Stomach (tissue), 9 donors: ENCODE data around the gene PRR18. TPM values are rescaled to one million over a fixed set of nuclear protein-coding genes. Genes with fewer than 3 reads are reported as not detected.
A peak's percentile ranks its signal among the peaks of the same experiment; 100 is the strongest.

ENCODE experiments used
- DNase-seq, 2 donors: peaks; one replicate each; pipeline versions ENCODE4 v3.0.0 to v3.0.0-alpha.2; 2013 to 2019
- H3K27ac ChIP-seq, 5 donors: fragments of 200-600 bp in 4 of 5; sonication (generic) in 4 of 5; one replicate each; pipeline ENCODE4 v1.5.1; 2013 to 2019; ENCODE audit warnings: mild to moderate bottlenecking in 1 of 5, moderate library complexity in 1 of 5
- H3K27me3 ChIP-seq, 3 donors: fragments of 200-600 bp; sonication (generic); one replicate each; pipeline ENCODE4 v1.5.1; 2017 to 2019; ENCODE audit warnings: mixed run types in 1 of 3
- H3K36me3 ChIP-seq, 4 donors: fragments of 200-600 bp; sonication (generic); 1 replicate in 3 of 4; 2 replicates in 1 of 4; pipeline ENCODE4 v1.5.1; 2016 to 2019
- H3K4me1 ChIP-seq, 4 donors: fragments of 200-600 bp; sonication (generic); one replicate each; pipeline ENCODE4 v1.5.1; 2016 to 2019
- H3K4me3 ChIP-seq, 4 donors: fragments of 200-600 bp; sonication (generic) in 3 of 4; one replicate each; pipeline ENCODE4 v1.5.1; 2016 to 2019; ENCODE audit warnings: mild to moderate bottlenecking in 1 of 4
- H3K9me3 ChIP-seq, 4 donors: fragments of 200-600 bp; sonication (generic); one replicate each; pipeline ENCODE4 v1.5.1; 2016 to 2019
- EP300 ChIP-seq: sonication (generic); formaldehyde crosslinking; IDR thresholded peaks from one replicate; pipeline ENCODE4 v1.6.1; 2017; ENCODE audit warnings: antibody characterized with exemption
- POLR2A ChIP-seq, 4 donors: fragments of 450-650 bp; IDR thresholded peaks; one replicate each; pipeline ENCODE4 v1.6.1; 2016; ENCODE audit warnings: antibody characterized with exemption in 4 of 4, control low read depth in 2 of 4, mild to moderate bottlenecking in 1 of 4, moderate library complexity in 1 of 4
- POLR2AphosphoS5 ChIP-seq, 3 donors: sonication (generic); formaldehyde crosslinking; IDR thresholded peaks; one replicate each; pipeline ENCODE4 v1.6.1; 2016; ENCODE audit warnings: antibody characterized with exemption in 3 of 3
- WGBS, 5 donors: extraction: QIAGEN DNeasy Blood & Tissue Kit in 3 of 5; methylation state at CpG; one replicate each; pipeline versions ENCODE4 v1.1.5 to v1.1.7; 2013 to 2018; 5-methylcytosine and 5-hydroxymethylcytosine counted together
- intact Hi-C: fragments of 100-400 bp; cut with DNase I; formaldehyde crosslinking; loops from one replicate; pipeline ENCODE4 v1.15.1; 2023; ENCODE audit warnings: low total_unique reads
- polyA plus RNA-seq, 3 donors: library from polyadenylated mRNA; stranded (reverse); fragments of 200-250 nt; gene quantifications; one replicate each; pipeline ENCODE4 v1.2.3, GENCODE V29; 2013
- total RNA-seq, 5 donors: library from RNA; depleted of rRNA; stranded (reverse); fragments of >200 nt; gene quantifications; one replicate each; pipeline versions ENCODE4 v1.1.0 to v1.2.3, GENCODE V29; 2014 to 2016
- TF ChIP-seq, protein P1 (sequence below), 7 experiments: fragments of 450-650 bp in 4 of 7; fragments of 200-600 bp in 3 of 7; sonication (generic) in 3 of 7; IDR thresholded peaks; one replicate each; pipeline ENCODE4 v1.5.1; 2016 to 2019; ENCODE audit warnings: antibody characterized with exemption in 7 of 7, control low read depth in 2 of 7, mild to moderate bottlenecking in 1 of 7
- donor health status: healthy with polysubstance abuse.
- donor health status: Bipolar disorder and iron deficiency.
- donor health status: healthy.

Gene PRR18
- total and polyA plus RNA-seq, 8 donors: 0.18 TPM; not detected in 7

DNA sequence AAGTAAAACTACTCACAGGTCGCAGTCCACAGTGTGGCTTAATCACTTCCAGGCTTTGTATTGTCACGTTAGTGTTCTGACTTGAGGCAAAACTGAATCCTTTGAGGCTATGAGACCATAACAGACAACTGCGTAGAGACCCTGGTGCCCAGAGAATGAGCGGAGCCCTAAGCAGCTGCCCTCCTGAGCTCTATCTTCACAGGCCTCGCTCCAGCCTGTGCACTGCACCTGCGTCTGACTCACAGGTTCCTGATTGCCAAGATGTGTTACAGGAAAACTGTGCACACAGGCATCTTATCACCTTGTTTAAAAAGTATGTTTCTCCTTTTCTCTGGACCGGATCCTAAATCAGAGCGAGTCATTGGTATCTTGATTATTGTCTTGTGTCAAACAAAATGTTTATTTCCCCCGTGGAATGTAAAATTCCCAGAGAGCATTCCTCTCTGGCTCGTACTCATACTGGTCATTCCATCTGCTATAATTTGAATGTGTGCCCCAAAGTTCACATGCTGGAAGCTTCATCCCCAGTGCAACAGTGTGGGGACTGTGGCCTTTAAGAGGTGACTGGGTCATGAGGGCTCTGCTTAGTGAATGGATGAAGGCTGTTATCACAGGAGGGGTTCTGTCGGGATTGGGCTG is 25.7 kb downstream of the PRR18 start:
- Histone ChIP-seq H3K4me3 (no peak overlapping the region), H3K36me3 (no peaks in the 10 kb centered on the region), H3K9me3 (no peaks in the 10 kb centered on the region), H3K27me3 (peaks cover 0 to 32% (median 4%) of the 10 kb centered on the region in 3 donors), H3K27ac (no peak overlapping the region), H3K4me1 (no peaks in the 10 kb centered on the region)
- 30 to 49% (median 43%) methylated on average over 11 of the region's 11 CpGs for WGBS, 5 donors
- peak in 1 of 2 donors; percentile 42 for DNase-seq
- intact Hi-C loops: no loop called here
- TF ChIP-seq, protein P1, sequence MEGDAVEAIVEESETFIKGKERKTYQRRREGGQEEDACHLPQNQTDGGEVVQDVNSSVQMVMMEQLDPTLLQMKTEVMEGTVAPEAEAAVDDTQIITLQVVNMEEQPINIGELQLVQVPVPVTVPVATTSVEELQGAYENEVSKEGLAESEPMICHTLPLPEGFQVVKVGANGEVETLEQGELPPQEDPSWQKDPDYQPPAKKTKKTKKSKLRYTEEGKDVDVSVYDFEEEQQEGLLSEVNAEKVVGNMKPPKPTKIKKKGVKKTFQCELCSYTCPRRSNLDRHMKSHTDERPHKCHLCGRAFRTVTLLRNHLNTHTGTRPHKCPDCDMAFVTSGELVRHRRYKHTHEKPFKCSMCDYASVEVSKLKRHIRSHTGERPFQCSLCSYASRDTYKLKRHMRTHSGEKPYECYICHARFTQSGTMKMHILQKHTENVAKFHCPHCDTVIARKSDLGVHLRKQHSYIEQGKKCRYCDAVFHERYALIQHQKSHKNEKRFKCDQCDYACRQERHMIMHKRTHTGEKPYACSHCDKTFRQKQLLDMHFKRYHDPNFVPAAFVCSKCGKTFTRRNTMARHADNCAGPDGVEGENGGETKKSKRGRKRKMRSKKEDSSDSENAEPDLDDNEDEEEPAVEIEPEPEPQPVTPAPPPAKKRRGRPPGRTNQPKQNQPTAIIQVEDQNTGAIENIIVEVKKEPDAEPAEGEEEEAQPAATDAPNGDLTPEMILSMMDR (IDR thresholded peaks at IDR 0.05): no peak
- TF ChIP-seq EP300 (no peak), POLR2AphosphoS5 (IDR thresholded peaks at IDR 0.05) (no peak), POLR2A (IDR thresholded peaks at IDR 0.05) (no peak)

- Histone ChIP-seq H3K27me3 (peaks cover 0 to 32% (median 4%) of the 10 kb centered on the region in 3 donors), H3K4me3 (no peak overlapping the region), H3K27ac (no peak overlapping the region), H3K4me1 (peaks cover 0 to 5% (median under 1%) of the 10 kb centered on the region in 4 donors), H3K9me3 (no peaks in the 10 kb centered on the region), H3K36me3 (no peaks in the 10 kb centered on the region)
- 91 to 96% (median 91%) methylated on average over 9 of the region's 9 CpGs for WGBS, 5 donors
- no peak for TF ChIP-seq POLR2A (IDR thresholded peaks at IDR 0.05)
- no peak for DNase-seq
- intact Hi-C loops: no loop called here
Observed at GRCh38 chr6:166281104-166281503, 27.1 kb downstream of the PRR18 start.

- Histone ChIP-seq H3K9me3 (no peaks in the 10 kb centered on the region), H3K36me3 (no peaks in the 10 kb centered on the region), H3K27ac (no peak overlapping the region), H3K27me3 (peaks cover 0 to 38% (median 3%) of the 10 kb centered on the region in 3 donors), H3K4me1 (peaks cover 0 to 13% (median 4%) of the 10 kb centered on the region in 4 donors), H3K4me3 (no peak overlapping the region)
- intact Hi-C loops: loop anchor here (5.0 kb wide), 1 partner anchor 123 kb away; no protein-coding TSS in a partner anchor
- no peak for DNase-seq
- TF ChIP-seq POLR2AphosphoS5 (IDR thresholded peaks at IDR 0.05): no peak
- TF ChIP-seq, protein P1 (IDR thresholded peaks at IDR 0.05): no peak
- no peak for TF ChIP-seq EP300
- no peak for TF ChIP-seq POLR2A (IDR thresholded peaks at IDR 0.05)
- 75 to 100% (median 91%) methylated on average over 1 of the region's 1 CpG for WGBS, 5 donors
Observed at GRCh38 chr6:166279393-166279679, 28.9 kb downstream of the PRR18 start.

DNA sequence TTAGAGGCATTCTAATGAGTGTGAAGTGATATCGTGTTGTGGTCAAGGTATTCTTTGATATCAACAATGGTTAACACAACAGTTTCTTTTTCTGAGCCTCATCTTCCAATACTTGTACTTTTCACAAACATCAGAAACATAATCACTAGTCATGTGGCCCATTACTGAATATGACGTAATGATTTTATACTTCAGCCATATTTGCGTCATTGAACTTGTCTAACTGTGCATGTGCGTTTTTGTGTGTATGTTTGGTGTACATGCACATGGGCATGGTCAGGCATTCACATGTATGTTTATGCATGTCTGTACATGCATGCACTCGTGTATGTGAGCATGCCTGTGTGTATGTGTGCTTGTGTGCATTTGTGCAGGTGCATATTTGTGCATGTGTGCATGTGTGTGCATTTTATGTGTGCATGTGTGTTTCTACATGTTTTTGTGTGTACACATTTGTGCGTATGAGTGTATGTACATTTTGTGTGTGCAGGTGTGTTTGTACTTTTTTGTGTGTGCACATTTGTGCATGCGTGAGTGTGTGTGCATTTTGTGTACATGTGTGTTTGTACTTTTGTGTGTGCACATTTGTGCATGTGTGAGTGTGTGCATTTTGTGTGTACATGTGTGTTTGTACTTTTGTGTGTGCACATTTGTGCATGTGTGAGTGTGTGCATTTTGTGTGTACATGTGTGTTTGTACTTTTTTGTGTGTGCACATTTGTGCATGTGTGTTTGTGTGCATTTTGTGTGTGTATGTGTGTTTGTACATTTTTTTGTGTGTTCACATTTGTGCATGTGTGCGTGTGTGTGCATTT is 29.4 kb downstream of the PRR18 start:
- 58 to 88% (median 82%) methylated on average over 8 of the region's 8 CpGs for WGBS, 5 donors
- Histone ChIP-seq H3K27ac (no peak overlapping the region), H3K27me3 (peaks cover 0 to 32% (median 3%) of the 10 kb centered on the region in 3 donors), H3K4me1 (peaks cover 0 to 13% (median 4%) of the 10 kb centered on the region in 4 donors), H3K9me3 (no peaks in the 10 kb centered on the region), H3K36me3 (no peaks in the 10 kb centered on the region), H3K4me3 (no peak overlapping the region)
- TF ChIP-seq, protein P1 (IDR thresholded peaks at IDR 0.05): no peak
- TF ChIP-seq POLR2A (IDR thresholded peaks at IDR 0.05): no peak
- no peak for TF ChIP-seq EP300
- TF ChIP-seq POLR2AphosphoS5 (IDR thresholded peaks at IDR 0.05): no peak
- intact Hi-C loops: loop anchor here (5.0 kb wide), 1 partner anchor 124 kb away; no protein-coding TSS in a partner anchor
- no peak for DNase-seq
